Activated T-helper 1 cell treated with anti-CD3 and anti-CD28 coated beads, Interleukin-2, amount 50 U/mL, for 16 hours (primary cell): Measurements from ENCODE around the gene ZDHHC5.
A peak's percentile ranks its signal among the peaks of the same experiment; 100 is the strongest.
"Not testable (repeated sequence)": the region's sequence is repeated elsewhere in the genome, so short reads cannot be mapped to it uniquely, and the experiment has no call there.

Source experiments
- DNase-seq, 2 donors: peaks; one replicate each; pipeline ENCODE4 v3.0.0-alpha.2; 2020; ENCODE audit warnings: low read depth in 1 of 2, low spot score in 1 of 2

ZDHHC5 gene

GRCh38 chr11:57662893-57663292 is 5.0 kb upstream of the ZDHHC5 start:
- no peak for DNase-seq

DNA sequence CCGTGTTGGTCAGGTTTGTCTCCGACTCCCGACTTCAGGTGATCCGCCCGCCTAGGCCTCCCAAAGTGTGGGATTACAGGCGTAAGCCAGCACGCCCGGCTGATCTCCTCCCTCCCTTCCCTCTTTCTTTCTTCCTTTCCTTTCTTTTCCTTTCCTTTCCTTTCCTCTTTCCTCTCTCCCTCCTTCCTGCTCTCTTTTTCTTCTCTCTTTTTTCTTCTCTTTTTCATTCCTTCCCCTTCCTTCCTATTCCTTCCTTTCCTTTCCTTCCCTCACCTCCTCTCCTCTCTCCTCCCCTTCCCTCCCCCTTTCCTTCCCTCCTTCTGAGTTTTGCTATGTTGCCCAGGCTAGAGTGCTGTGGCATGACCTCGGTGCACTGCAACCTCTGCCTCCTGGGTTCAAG is 3.9 kb upstream of the ZDHHC5 start:
- DNase-seq = no peak

- peak; percentile 79 to 89 for DNase-seq
Observed at GRCh38 chr11:57667117-57667735, 688 bp upstream of the ZDHHC5 start.

DNA sequence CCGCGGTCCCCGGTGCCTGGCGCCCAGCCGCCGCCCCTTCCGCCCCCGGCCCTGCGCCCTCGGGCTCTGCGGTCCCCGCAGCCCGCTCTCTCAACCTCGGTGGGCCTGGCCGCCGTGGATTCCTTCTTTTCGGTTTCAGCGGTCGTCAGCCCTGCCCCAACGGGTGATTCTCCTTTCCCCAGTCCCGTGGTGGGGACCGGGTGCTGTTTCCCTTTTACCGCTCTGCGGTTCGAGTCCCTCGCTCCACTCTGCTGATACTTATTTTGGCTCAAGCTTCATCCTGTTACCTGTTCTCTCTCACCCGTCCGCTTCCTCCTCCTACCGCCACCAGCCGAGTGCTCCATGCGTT is 494 bp downstream of the ZDHHC5 start:
- DNase-seq = peak in 1 of 2 donors; percentile 23

- DNase-seq = no peak
Observed at GRCh38 chr11:57674251-57674650, 6.3 kb downstream of the ZDHHC5 start.

GRCh38 chr11:57675176-57675941 is 7.4 kb downstream of the ZDHHC5 start:
- no peak for DNase-seq

GRCh38 chr11:57679396-57679795 is 11.5 kb downstream of the ZDHHC5 start:
- no peak for DNase-seq

GRCh38 chr11:57680552-57680874 is 12.6 kb downstream of the ZDHHC5 start:
- DNase-seq = no peak

DNA sequence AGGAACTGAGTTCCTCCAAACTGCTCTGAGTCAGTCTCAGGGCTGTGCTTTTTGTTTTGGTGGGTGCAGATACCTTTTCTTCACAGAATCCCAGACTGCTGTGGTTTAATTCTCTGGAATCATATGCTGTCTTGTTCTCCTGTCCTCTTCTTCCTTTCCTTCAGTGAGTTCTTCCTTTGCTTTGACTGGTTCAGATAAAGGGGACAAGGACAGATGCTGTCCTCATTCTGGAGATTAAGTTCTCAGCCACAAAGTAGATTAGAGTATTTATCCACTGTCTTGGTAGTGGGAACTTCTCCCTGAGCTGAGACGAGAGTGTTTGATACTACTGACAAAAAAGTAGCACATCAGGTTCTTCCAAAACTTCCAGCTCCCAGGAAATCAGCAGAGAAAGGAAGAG is 13.3 kb downstream of the ZDHHC5 start:
- no peak for DNase-seq

DNA sequence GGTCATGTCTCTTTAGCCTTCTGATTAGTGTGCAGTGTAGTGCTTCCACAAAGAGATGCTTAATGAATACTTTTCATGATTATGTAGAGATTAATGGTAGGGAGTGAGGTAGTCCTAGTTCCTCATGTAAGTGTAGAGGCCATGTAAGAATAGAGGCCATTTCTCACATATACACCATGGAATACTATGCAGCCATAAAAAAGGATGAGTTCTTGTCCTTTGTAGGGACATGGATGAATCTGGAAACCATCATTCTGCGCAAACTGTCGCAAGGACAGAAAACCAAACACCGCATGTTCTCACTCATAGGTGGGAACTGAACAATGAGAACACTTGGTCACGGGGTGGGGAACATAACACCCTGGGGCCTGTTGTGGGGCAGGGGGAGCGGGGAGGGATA is 22.6 kb downstream of the ZDHHC5 start:
- DNase-seq = not testable (repeated sequence)

GRCh38 chr11:57698843-57699365 is 31.0 kb downstream of the ZDHHC5 start:
- no peak for DNase-seq

- no peak for DNase-seq
Observed at GRCh38 chr11:57699813-57700212, 31.9 kb downstream of the ZDHHC5 start.

DNA sequence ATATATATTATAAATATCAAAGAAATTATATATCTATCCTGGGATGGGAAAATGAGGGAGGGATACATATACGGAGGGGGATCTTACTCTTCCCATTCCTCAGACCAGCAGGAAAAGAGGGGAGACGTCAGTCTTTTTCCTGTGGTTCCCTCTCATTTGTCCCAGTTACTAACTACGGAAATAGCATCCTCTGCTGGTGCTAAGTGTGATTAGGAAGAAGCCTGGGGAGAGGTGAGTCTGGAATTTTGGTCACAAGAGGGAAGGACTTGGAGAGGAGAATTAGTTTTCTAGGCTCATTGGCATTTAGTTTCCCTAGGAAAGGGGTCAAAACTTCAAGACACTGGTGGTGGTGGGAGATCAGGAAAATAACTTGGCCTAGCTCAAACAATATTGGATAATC is 32.5 kb downstream of the ZDHHC5 start:
- DNase-seq = no peak

GRCh38 chr11:57703341-57703740 is 35.4 kb downstream of the ZDHHC5 start:
- no peak for DNase-seq

DNA sequence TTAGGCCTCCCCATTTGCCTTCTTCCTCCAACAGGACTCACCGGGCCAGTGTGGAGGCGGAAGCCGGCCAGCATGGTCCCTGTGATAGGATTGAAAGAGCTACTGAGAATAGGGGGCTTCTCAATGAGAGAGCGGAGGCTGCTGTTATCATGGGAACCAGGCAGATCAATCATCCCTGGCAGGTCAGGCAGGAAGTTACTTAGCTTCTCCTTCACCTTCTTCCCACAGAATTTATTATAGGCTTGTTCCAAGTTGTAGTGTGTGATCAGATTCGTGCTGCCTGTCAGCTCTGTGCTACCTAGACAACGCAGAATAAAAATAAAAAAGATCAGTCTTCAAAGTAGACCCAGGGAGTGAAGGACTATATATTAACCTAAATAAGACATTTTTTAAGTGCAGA is 37.0 kb downstream of the ZDHHC5 start:
- DNase-seq = no peak

DNA sequence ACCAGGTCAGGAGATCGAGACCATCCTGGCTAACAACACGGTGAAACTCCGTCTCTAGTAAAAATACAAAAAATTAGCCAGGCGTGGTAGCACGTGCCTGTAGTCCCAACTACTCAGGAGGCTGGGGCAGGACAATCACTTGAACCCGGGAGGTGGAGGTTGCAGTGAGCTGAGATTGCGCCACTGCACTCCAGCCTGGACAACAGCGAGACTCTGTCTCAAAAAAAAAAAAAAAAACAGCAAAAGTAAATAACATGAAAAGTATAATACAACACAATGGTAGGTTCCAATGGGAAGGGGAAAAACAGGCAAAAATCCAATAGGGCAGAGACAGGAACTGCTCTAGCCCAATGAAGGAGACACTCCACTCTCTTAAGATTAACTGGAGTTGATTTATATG is 37.5 kb downstream of the ZDHHC5 start:
- DNase-seq = not testable (repeated sequence)

- DNase-seq = no peak
Observed at GRCh38 chr11:57709802-57710367, 42.0 kb downstream of the ZDHHC5 start.

DNA sequence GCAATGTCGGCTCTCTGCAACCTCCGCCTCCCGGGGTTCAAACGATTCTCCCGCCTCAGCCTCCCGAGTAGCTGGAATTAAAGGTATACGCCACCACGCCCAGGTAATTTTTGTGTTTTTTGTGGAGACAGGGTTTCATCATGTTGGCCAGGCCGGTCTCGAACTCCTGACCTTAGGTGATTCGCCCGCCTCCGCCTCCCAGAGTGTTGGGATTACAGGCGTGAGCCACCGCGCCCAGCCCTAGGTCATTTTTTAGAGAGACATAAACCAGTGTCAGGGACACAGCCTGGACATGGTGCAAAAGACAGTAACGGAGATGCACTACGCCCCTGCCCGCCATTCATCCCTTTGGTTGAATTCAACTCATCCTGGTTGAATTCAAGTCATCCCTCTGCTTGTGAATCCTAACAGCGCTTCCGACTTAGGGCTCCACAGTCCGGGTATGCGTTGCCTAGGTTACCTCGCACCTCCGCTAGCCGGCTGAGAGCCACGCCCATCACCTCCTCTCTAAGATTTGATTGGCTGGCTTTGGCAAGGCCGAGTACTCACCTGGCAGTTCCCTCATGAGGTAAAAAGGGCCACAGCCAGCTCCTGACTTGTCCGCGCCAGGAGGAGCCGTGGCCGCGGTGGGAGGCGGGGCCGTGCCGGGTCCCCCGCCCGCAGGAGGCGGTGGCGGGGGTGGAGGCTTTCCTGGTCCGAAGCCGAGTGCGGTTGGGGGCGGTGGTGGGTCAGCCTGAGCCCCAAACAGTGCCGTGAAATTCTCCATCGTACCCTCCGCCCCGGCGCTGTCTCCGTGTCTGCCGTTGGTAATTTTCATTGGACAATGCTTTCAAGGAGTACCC is 43.7 kb downstream of the ZDHHC5 start, which contains the start of gene MED19:
TSS of gene MED19 (minus strand) at position 802 of the 842 bp plus-strand sequence. CDS start at position 766, 36 bp downstream.
- DNase-seq = peak; percentile 50 to 70

DNA sequence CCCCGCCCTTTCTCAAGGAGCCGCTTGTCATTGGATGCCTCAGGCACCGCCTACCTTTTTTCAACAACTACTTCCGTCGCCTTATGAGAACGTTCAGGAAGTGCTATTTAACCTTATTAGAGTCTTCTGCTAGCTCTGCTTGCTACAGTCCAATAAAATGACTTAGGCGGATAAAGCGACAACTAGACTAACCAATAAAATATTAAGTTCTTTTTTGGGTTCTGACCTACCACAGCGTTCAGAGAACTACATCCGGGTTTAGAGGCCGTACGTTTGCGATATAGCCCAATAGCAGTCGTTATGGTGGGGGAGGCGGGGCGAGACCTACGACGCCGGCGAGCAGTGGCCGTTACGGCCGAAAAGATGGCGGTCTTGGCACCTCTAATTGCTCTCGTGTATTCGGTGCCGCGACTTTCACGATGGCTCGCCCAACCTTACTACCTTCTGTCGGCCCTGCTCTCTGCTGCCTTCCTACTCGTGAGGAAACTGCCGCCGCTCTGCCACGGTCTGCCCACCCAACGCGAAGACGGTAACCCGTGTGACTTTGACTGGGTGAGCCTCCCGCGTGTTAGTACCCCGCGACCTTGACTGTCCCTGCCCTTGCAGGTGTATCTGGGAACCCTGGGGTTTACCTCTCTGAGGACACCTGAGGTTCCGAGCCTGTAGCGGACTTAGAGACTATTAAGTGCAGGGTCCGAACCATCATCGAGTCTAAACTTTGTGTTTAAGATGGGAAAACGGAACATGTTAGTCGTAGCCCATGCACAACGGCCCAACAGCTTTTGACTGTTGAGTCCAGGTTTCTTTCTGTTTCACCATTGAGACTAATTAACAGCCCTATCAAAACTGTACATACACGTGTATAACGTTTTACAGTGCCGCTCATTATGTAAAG is 44.6 kb downstream of the ZDHHC5 start, which contains the start of gene TMX2:
TSS of gene TMX2 (plus strand) at position 338 of the 895 bp plus-strand sequence. CDS start at position 364, 26 bp downstream.
- DNase-seq = peak; percentile 76 to 84

- DNase-seq = no peak
Observed at GRCh38 chr11:57713835-57714234, 45.9 kb downstream of the ZDHHC5 start.
